HCT116 (cell line): ENCODE data around the gene SLC1A3. TPM values are rescaled to one million over a fixed set of nuclear protein-coding genes. Genes with fewer than 3 reads are reported as not detected.

Experiments used
- ATAC-seq: fragments of 200-7000 bp; cut with Tn5 transposase; 2 replicates; pipeline ENCODE4 v1.9.1; 2020; ENCODE audit warnings: mild to moderate bottlenecking, moderate library complexity
- BruUV-seq: library from RNA; stranded (reverse); fragments of 400-500 nt; replicated peaks from 2 replicates; lab custom pipeline; 2021; lab: Mats Ljungman, UMichigan
- CTCF ChIA-PET: fragments of 300-600 bp; sonication (Branson Sonifier 250); formaldehyde crosslinking; loops from one replicate; lab custom pipeline; 2021; ENCODE audit warnings: antibody characterized with exemption; lab: Charles Lee
- POLR2A ChIA-PET: fragments of 300-600, 350-600 bp; sonication (Branson Sonifier 250); formaldehyde crosslinking; loops from one replicate; lab custom pipeline; 2021; ENCODE audit warnings: antibody characterized with exemption; lab: Charles Lee
- RAD21 ChIA-PET, 2 experiments: fragments of 300-600 bp; sonication (Branson Sonifier 250); formaldehyde crosslinking; loops; one replicate each; lab custom pipeline; 2023; ENCODE audit warnings: low total read pairs in 2 of 2; ENCODE audit not compliant: uncharacterized antibody in 2 of 2, unreplicated experiment in 2 of 2, low non-redundant PET in 1 of 2; lab: Charles Lee
- DNase-seq: peaks from one replicate; pipeline ENCODE4 v3.0.0-alpha.2; 2010; ENCODE audit warnings: low read depth, low spot score
- H2AFZ ChIP-seq: fragments of 200-600 bp; shearing (Covaris generic), sonication (generic); 2 replicates; pipeline ENCODE4 v1.6.1; 2017; ENCODE audit warnings: low read depth, mixed run types, mixed read lengths, antibody characterized with exemption, low read length; ENCODE audit not compliant: poor library complexity, severe bottlenecking
- H3K27ac ChIP-seq: 2 replicates; pipeline ENCODE4 v1.5.1; 2012; ENCODE audit warnings: low read depth, low read length
- H3K27me3 ChIP-seq: fragments of 200-600 bp; sonication (generic); 2 replicates; pipeline ENCODE4 v1.6.1; 2016; ENCODE audit warnings: mixed run types, low read length, mixed read lengths; ENCODE audit not compliant: insufficient read depth
- H3K36me3 ChIP-seq, 2 experiments: fragments of 200-500 bp in 1 of 2; fragments of 200-600 bp in 1 of 2; sonication (Bioruptor generic) in 1 of 2; sonication (generic) in 1 of 2; 2 replicates each; pipeline versions ENCODE4 v1.5.1 to v1.6.1; 2014 to 2016; ENCODE audit warnings: low read length in 2 of 2, inconsistent platforms in 1 of 2, mixed read lengths in 1 of 2, mixed run types in 1 of 2; ENCODE audit not compliant: insufficient read depth in 2 of 2, control insufficient read depth in 1 of 2
- H3K4me1 ChIP-seq, 2 experiments: fragments of 200-600 bp in 1 of 2; sonication (generic) in 1 of 2; 2 replicates each; pipeline versions ENCODE4 v1.5.1 to v1.6.1; 2012 to 2017; ENCODE audit warnings: low read length in 2 of 2, inconsistent platforms in 1 of 2, mild to moderate bottlenecking in 1 of 2, mixed read lengths in 1 of 2, mixed run types in 1 of 2, moderate library complexity in 1 of 2; ENCODE audit not compliant: insufficient read depth in 2 of 2, control insufficient read depth in 1 of 2
- H3K4me2 ChIP-seq: fragments of 200-600 bp; sonication (generic); 2 replicates; pipeline ENCODE4 v1.6.1; 2017; ENCODE audit warnings: mixed run types, low read length, mixed read lengths
- H3K4me3 ChIP-seq, 2 experiments: fragments of 200-600 bp in 1 of 2; sonication (generic) in 1 of 2; replicated peaks in 1 of 2; 2 replicates each; pipeline ENCODE4 v1.5.1; 2011 to 2016; ENCODE audit warnings: low read length in 2 of 2, control low read depth in 1 of 2, low read depth in 1 of 2, mild to moderate bottlenecking in 1 of 2, mixed read lengths in 1 of 2, mixed run types in 1 of 2
- H3K79me2 ChIP-seq: fragments of 200-600 bp; sonication (generic); 2 replicates; pipeline ENCODE4 v1.6.1; 2017; ENCODE audit warnings: mild to moderate bottlenecking, mixed run types, low read length, moderate library complexity, mixed read lengths; ENCODE audit not compliant: insufficient read depth
- H3K9ac ChIP-seq: fragments of 200-600 bp; sonication (generic); 2 replicates; pipeline ENCODE4 v1.6.1; 2016; ENCODE audit warnings: low read length, mixed read lengths
- H3K9me2 ChIP-seq: fragments of 200-600 bp; sonication (generic), shearing (Covaris generic); 2 replicates; pipeline ENCODE4 v1.6.1; 2017; ENCODE audit warnings: mixed run types, mild to moderate bottlenecking, moderate library complexity; ENCODE audit not compliant: insufficient read depth
- H3K9me3 ChIP-seq, 2 experiments: fragments of 200-500 bp in 1 of 2; fragments of 200-600 bp in 1 of 2; sonication (Bioruptor generic) in 1 of 2; sonication (generic) in 1 of 2; 2 replicates each; pipeline ENCODE4 v1.6.1; 2014 to 2017; ENCODE audit warnings: low read length in 2 of 2, mixed read lengths in 2 of 2, inconsistent platforms in 1 of 2, low read depth in 1 of 2, mild to moderate bottlenecking in 1 of 2, mixed run types in 1 of 2, moderate library complexity in 1 of 2; ENCODE audit not compliant: control insufficient read depth in 1 of 2, insufficient read depth in 1 of 2
- H4K20me1 ChIP-seq: fragments of 200-600 bp; sonication (generic), shearing (Covaris generic); 2 replicates; pipeline ENCODE4 v1.6.1; 2017; ENCODE audit warnings: mixed run types, mild to moderate bottlenecking, moderate library complexity; ENCODE audit not compliant: insufficient read depth
- CEBPB ChIP-seq: IDR thresholded peaks from 2 replicates; pipeline ENCODE4 v1.6.1; 2012; ENCODE audit warnings: low read depth
- CTCF ChIP-seq, 3 experiments: fragments of 200-600 bp in 1 of 3; sonication (generic) in 1 of 3; IDR thresholded peaks in 2 of 3; conservative IDR thresholded peaks in 1 of 3; 2 replicates each; pipeline ENCODE4 v1.5.1; 2012 to 2017; ENCODE audit warnings: low read depth in 2 of 3, low read length in 2 of 3, antibody characterized with exemption in 1 of 3, borderline replicate concordance in 1 of 3, control low read depth in 1 of 3, mild to moderate bottlenecking in 1 of 3, mixed read lengths in 1 of 3, mixed run types in 1 of 3, moderate library complexity in 1 of 3; ENCODE audit not compliant: insufficient read depth in 1 of 3
- EZH2 ChIP-seq: fragments of 200-600 bp; sonication (generic); IDR thresholded peaks from 2 replicates; pipeline ENCODE4 v1.6.1; 2017; ENCODE audit warnings: antibody characterized with exemption, mixed run types
- FOSL1 ChIP-seq: IDR thresholded peaks from 2 replicates; pipeline ENCODE4 v1.6.1; 2012; ENCODE audit warnings: low read depth
- POLR2AphosphoS5 ChIP-seq: IDR thresholded peaks from 2 replicates; pipeline ENCODE4 v1.6.1; 2011; ENCODE audit warnings: mild to moderate bottlenecking, low read depth, low read length, moderate library complexity
- SIN3A ChIP-seq: IDR thresholded peaks from 2 replicates; pipeline ENCODE4 v1.6.1; 2012; ENCODE audit warnings: low read depth
- SRF ChIP-seq: IDR thresholded peaks from 2 replicates; pipeline ENCODE4 v1.6.1; 2012; ENCODE audit warnings: low read depth
- YY1 ChIP-seq: IDR thresholded peaks from 2 replicates; pipeline ENCODE4 v1.6.1; 2011; ENCODE audit warnings: low read length, low read depth, moderate library complexity, mild to moderate bottlenecking; ENCODE audit not compliant: insufficient replicate concordance; ENCODE audit errors: extremely low read depth
- ZFX ChIP-seq: fragments of 450-650 bp; IDR thresholded peaks from 2 replicates; pipeline ENCODE4 v1.6.1; 2017
- intact Hi-C: fragments of 100-400 bp; cut with micrococcal nuclease; formaldehyde crosslinking; loops from 2 replicates; pipeline ENCODE4 v1.10.0; 2022
- total RNA-seq: library from RNA; stranded (reverse); gene quantifications from one replicate; pipeline ENCODE4 v1.2.1, GENCODE V29; 2021; ENCODE audit not compliant: unreplicated experiment

Gene SLC1A3
- total RNA-seq, 1 experiment from 2014 or later: 12.9 TPM

- TF ChIP-seq POLR2AphosphoS5 (no peak), FOSL1 (no peak), CTCF (IDR thresholded peaks at IDR 0.05 in 2 of 3, conservative IDR thresholded peaks at IDR 0.05 in 1 of 3; ENCODE audit: borderline replicate concordance in 1 of 3, insufficient read depth in 1 of 3, low read depth in 2 of 3, low read length in 2 of 3) (no peak), YY1 (no peak), SRF (no peak), CEBPB (no peak), SIN3A (no peak), ZFX (no peak), EZH2 (no peak)
- TF ChIP-seq, all 23 proteins: peak for 0
- no peak for ATAC-seq
- Histone ChIP-seq H3K9me3 (no peaks in the 10 kb centered on the region), H3K4me3 (no peak overlapping the region), H3K4me2 (no peak overlapping the region), H3K27me3 (no peaks in the 10 kb centered on the region), H3K4me1 (no peaks in the 10 kb centered on the region), H3K9me2 (no peaks in the 10 kb centered on the region), H3K9ac (no peak overlapping the region), H3K27ac (no peak overlapping the region), H3K36me3 (no peaks in the 10 kb centered on the region), H2AFZ (no peak overlapping the region), H4K20me1 (no peaks in the 10 kb centered on the region), H3K79me2 (no peaks in the 10 kb centered on the region)
- intact Hi-C loops: no loop called here
- ChIA-PET CTCF (no interaction called here), RAD21 (no interaction called here), POLR2A (no interaction called here)
- no TSS peak for BruUV-seq
- no peak for DNase-seq
These were observed 107.1 kb downstream of the SLC1A3 start for GRCh38 chr5:36713541-36713940.
